Measurements from ENCODE around the gene DSG2.

GRCh38 chr18:31595121-31595771, 97.3 kb downstream of the DSG2 start:
- TF ChIP-seq CTCF (IDR thresholded peaks at IDR 0.05 in 2 of 3, conservative IDR thresholded peaks at IDR 0.05 in 1 of 3; ENCODE audit: borderline replicate concordance in 1 of 3, insufficient read depth in 1 of 3, low read depth in 2 of 3, low read length in 2 of 3) (no peak), YY1 (IDR thresholded peaks at IDR 0.05; ENCODE audit: extremely low read depth, insufficient replicate concordance, low read depth, low read length) (no peak), POLR2A (IDR thresholded peaks at IDR 0.05; ENCODE audit: borderline replicate concordance, extremely low read depth, insufficient read depth, insufficient read length) (no peak), ATF3 (IDR thresholded peaks at IDR 0.05) (no peak), RAD21 (IDR thresholded peaks at IDR 0.05; ENCODE audit: low read depth) (no peak)

All from HCT116 (cell line).